ENCODE data around the gene CHAD.

Gene CHAD

DNA sequence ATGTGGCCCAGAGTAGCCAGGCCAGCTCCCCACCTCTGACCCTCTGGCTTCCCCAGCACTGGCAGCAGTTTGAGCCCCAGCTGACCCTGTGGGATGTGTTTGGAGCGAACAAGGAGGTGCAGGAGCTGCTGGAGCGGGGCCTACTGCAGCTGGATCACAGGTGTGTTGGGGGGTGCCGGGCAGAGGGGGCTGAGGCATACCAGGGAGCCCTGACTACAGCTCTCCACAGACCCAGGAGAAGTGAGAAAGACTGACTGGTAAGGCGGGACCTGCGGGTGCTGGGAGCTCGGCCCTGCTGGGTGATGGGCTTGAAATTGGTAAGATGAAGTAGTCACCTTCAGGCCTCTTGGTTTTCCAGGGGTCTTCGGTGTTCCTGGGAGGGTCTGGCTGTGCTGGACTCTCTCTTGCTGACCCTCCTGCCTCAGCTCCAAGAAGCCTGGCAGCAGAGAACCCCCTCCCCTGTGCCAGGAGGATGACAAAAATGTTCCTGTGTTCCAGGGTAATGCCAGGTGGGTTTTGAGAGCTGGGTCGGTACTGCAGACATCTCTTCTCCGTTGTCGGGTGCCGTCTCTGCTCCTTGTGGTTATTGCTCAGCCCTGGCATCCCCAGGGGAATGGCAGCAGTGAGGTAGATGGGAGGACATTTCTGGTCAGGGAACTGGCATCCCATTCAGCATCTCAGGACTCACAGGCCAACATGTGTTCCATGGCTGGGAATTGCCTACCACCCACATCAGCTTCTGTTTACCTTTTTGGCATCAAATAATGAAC, 15.9 kb upstream of the CHAD start:
- H3K4me1 ChIP-seq (ENCODE audit: control insufficient read depth in 1 of 2, insufficient read depth in 2 of 2, low read length in 2 of 2) = peaks cover 1% of the 10 kb centered on the region in 2 experiments
- no CpG with 5 or more reads among the region's 11 CpGs for WGBS (ENCODE audit: extremely low coverage, insufficient coverage, insufficient read length)

DNA sequence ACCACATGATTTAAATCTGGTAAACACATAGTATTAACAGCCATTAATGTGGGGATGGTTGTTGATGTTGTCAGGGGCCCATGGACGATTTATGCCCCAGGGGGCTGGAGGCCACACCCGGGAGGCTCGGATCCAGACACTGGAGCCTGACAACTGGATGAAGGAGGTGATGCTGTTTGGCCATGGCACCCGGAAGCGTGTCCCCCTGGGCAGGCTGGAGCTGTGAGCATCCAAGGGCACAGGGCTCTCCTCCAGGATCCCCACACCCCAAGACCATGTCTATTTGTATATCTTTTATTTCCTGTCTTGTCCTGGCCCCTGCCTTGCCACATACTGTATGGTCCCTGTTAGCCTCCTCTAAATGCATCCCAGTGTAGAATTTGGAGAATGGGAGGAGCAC, 14.6 kb upstream of the CHAD start:
- Histone ChIP-seq H3K4me2 (ENCODE audit: low read length) (no peak overlapping the region), H4K12ac (ENCODE audit: low read depth, low read length) (no peak overlapping the region), H3K4me1 (ENCODE audit: control insufficient read depth in 1 of 2, insufficient read depth in 2 of 2, low read length in 2 of 2) (peaks cover 4% of the 10 kb centered on the region in 2 experiments), H3K9ac (ENCODE audit: low read length) (no peak overlapping the region), H3K23ac (ENCODE audit: low read length) (no peak overlapping the region), H2BK12ac (ENCODE audit: low read length) (no peak overlapping the region), H3K27ac (ENCODE audit: low read depth, low read length) (no peak overlapping the region), H3K36me3 (ENCODE audit: control insufficient read depth in 1 of 2, insufficient read depth in 2 of 2, low read length in 2 of 2) (peaks cover 21 to 23% of the 10 kb centered on the region in 2 experiments), H3K4me3 (ENCODE audit: low read depth, low read length) (no peak overlapping the region), H3K14ac (ENCODE audit: low read length) (no peak overlapping the region), H4K8ac (ENCODE audit: low read depth, low read length) (no peak overlapping the region), H2AFZ (ENCODE audit: insufficient read depth, low read length, poor library complexity) (no peak overlapping the region), H2BK5ac (ENCODE audit: low read depth, low read length, poor library complexity) (no peak overlapping the region), H3K27me3 (ENCODE audit: insufficient read depth, low read length) (no peaks in the 10 kb centered on the region), H2AK5ac (ENCODE audit: low read length) (no peak overlapping the region), H3K9me3 (ENCODE audit: insufficient read depth, low read depth, low read length) (no peaks in the 10 kb centered on the region), H3K79me2 (ENCODE audit: control insufficient read depth, insufficient read depth, low read length, poor library complexity) (peaks cover 4% of the 10 kb centered on the region), H2BK120ac (ENCODE audit: insufficient read depth, low read length, poor library complexity) (no peak overlapping the region), H3K18ac (ENCODE audit: low read length) (no peak overlapping the region), H3K79me1 (ENCODE audit: low read length) (peaks cover 1% of the 10 kb centered on the region), H4K91ac (ENCODE audit: low read depth, low read length) (no peak overlapping the region), H3K4ac (ENCODE audit: low read depth, low read length) (no peak overlapping the region)
- DNase-seq = no peak
- WGBS (ENCODE audit: extremely low coverage, insufficient coverage, insufficient read length) = no CpG with 5 or more reads among the region's 5 CpGs

More for the DNA sequence above, 15.9 kb upstream of the CHAD start:
- Histone ChIP-seq H3K9me3 (ENCODE audit: insufficient read depth, low read depth, low read length) (no peaks in the 10 kb centered on the region), H3K27me3 (ENCODE audit: insufficient read depth, low read length) (no peaks in the 10 kb centered on the region), H2BK12ac (ENCODE audit: low read length) (no peak overlapping the region), H4K12ac (ENCODE audit: low read depth, low read length) (no peak overlapping the region), H3K23ac (ENCODE audit: low read length) (no peak overlapping the region), H3K79me2 (ENCODE audit: control insufficient read depth, insufficient read depth, low read length, poor library complexity) (no peaks in the 10 kb centered on the region), H2BK120ac (ENCODE audit: insufficient read depth, low read length, poor library complexity) (no peak overlapping the region), H2AK5ac (ENCODE audit: low read length) (no peak overlapping the region), H3K9ac (ENCODE audit: low read length) (peak overlapping the region; percentile 30), H3K27ac (ENCODE audit: low read depth, low read length) (no peak overlapping the region), H3K4ac (ENCODE audit: low read depth, low read length) (no peak overlapping the region), H2BK5ac (ENCODE audit: low read depth, low read length, poor library complexity) (no peak overlapping the region), H4K91ac (ENCODE audit: low read depth, low read length) (no peak overlapping the region), H2AFZ (ENCODE audit: insufficient read depth, low read length, poor library complexity) (no peak overlapping the region), H3K14ac (ENCODE audit: low read length) (no peak overlapping the region), H3K4me2 (ENCODE audit: low read length) (no peak overlapping the region), H3K79me1 (ENCODE audit: low read length) (no peaks in the 10 kb centered on the region), H3K18ac (ENCODE audit: low read length) (no peak overlapping the region), H3K4me3 (ENCODE audit: low read depth, low read length) (peak overlapping the region; percentile 4), H4K8ac (ENCODE audit: low read depth, low read length) (no peak overlapping the region), H3K36me3 (ENCODE audit: control insufficient read depth in 1 of 2, insufficient read depth in 2 of 2, low read length in 2 of 2) (peaks cover 21 to 23% of the 10 kb centered on the region in 2 experiments)
- DNase-seq = no peak

DNA sequence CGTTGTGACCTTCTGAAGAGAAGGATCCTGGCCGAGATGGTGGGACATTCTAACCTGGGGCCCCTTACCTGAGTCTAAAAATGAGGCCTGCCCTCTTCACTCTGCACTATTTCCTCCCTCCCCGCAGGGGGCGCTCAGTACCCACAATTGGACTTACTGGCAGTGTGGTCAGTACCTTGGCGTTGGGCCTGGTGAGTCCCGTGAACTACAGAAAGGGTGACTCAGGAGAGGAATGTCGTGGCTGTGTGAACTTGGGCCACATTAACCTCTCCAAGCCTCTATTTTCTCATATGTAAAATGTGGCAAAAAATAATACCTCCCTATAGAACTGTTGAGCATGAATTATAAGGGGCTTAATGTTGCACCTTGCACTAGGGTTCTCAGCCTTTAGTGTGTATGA, 13.8 kb upstream of the CHAD start:
- WGBS (ENCODE audit: extremely low coverage, insufficient coverage, insufficient read length) = no CpG with 5 or more reads among the region's 7 CpGs
- H2AK5ac ChIP-seq (ENCODE audit: low read length) = no peak overlapping the region
- H2BK12ac ChIP-seq (ENCODE audit: low read length) = no peak overlapping the region
- no peak overlapping the region for H2BK5ac ChIP-seq (ENCODE audit: low read depth, low read length, poor library complexity)
- H3K79me2 ChIP-seq (ENCODE audit: control insufficient read depth, insufficient read depth, low read length, poor library complexity) = peaks cover 4% of the 10 kb centered on the region
- peak; percentile 93 to 98 for DNase-seq
- H3K4me1 ChIP-seq (ENCODE audit: control insufficient read depth in 1 of 2, insufficient read depth in 2 of 2, low read length in 2 of 2) = peaks cover 4 to 9% of the 10 kb centered on the region in 2 experiments
- no peak overlapping the region for H3K23ac ChIP-seq (ENCODE audit: low read length)
- no peaks in the 10 kb centered on the region for H3K9me3 ChIP-seq (ENCODE audit: insufficient read depth, low read depth, low read length)
- no peak overlapping the region for H3K14ac ChIP-seq (ENCODE audit: low read length)
- no peak overlapping the region for H4K8ac ChIP-seq (ENCODE audit: low read depth, low read length)
- no peak overlapping the region for H3K4me3 ChIP-seq (ENCODE audit: low read depth, low read length)
- H3K79me1 ChIP-seq (ENCODE audit: low read length) = peaks cover 1% of the 10 kb centered on the region
- peaks cover 21 to 23% of the 10 kb centered on the region in 2 experiments for H3K36me3 ChIP-seq (ENCODE audit: control insufficient read depth in 1 of 2, insufficient read depth in 2 of 2, low read length in 2 of 2)
- no peak overlapping the region for H3K4ac ChIP-seq (ENCODE audit: low read depth, low read length)
- H4K12ac ChIP-seq (ENCODE audit: low read depth, low read length) = no peak overlapping the region
- H2BK120ac ChIP-seq (ENCODE audit: insufficient read depth, low read length, poor library complexity) = no peak overlapping the region
- no peak overlapping the region for H3K9ac ChIP-seq (ENCODE audit: low read length)
- no peaks in the 10 kb centered on the region for H3K27me3 ChIP-seq (ENCODE audit: insufficient read depth, low read length)
- H3K4me2 ChIP-seq (ENCODE audit: low read length) = no peak overlapping the region
- H4K91ac ChIP-seq (ENCODE audit: low read depth, low read length) = no peak overlapping the region
- no peak overlapping the region for H3K27ac ChIP-seq (ENCODE audit: low read depth, low read length)
- H3K18ac ChIP-seq (ENCODE audit: low read length) = no peak overlapping the region
- H2AFZ ChIP-seq (ENCODE audit: insufficient read depth, low read length, poor library complexity) = no peak overlapping the region

DNA sequence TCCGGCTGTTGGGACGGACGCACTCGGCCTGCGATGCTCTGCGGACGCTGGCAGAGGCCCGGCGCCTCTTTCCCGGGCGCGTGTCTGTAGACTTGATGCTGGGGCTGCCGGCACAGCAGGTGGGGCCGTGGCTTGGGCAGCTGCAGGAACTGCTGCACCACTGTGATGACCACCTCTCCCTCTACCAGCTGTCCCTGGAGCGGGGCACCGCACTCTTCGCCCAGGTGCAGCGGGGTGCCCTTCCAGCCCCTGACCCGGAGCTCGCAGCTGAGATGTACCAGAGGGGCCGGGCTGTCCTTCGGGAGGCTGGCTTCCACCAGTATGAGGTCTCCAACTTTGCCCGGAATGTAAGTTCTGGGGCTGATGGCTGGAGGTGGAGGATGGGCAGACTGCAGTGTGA, 13.4 kb upstream of the CHAD start:
- H3K14ac ChIP-seq (ENCODE audit: low read length) = no peak overlapping the region
- no peaks in the 10 kb centered on the region for H3K27me3 ChIP-seq (ENCODE audit: insufficient read depth, low read length)
- no peaks in the 10 kb centered on the region for H3K9me3 ChIP-seq (ENCODE audit: insufficient read depth, low read depth, low read length)
- no peak overlapping the region for H3K4ac ChIP-seq (ENCODE audit: low read depth, low read length)
- H2BK12ac ChIP-seq (ENCODE audit: low read length) = no peak overlapping the region
- H2AK5ac ChIP-seq (ENCODE audit: low read length) = no peak overlapping the region
- peaks cover 4% of the 10 kb centered on the region for H3K79me2 ChIP-seq (ENCODE audit: control insufficient read depth, insufficient read depth, low read length, poor library complexity)
- no peak overlapping the region for H3K4me3 ChIP-seq (ENCODE audit: low read depth, low read length)
- no peak overlapping the region for H3K27ac ChIP-seq (ENCODE audit: low read depth, low read length)
- no peak overlapping the region for H2BK120ac ChIP-seq (ENCODE audit: insufficient read depth, low read length, poor library complexity)
- DNase-seq = no peak
- H3K9ac ChIP-seq (ENCODE audit: low read length) = no peak overlapping the region
- WGBS (ENCODE audit: extremely low coverage, insufficient coverage, insufficient read length) = no CpG with 5 or more reads among the region's 23 CpGs
- H3K18ac ChIP-seq (ENCODE audit: low read length) = no peak overlapping the region
- no peak overlapping the region for H3K23ac ChIP-seq (ENCODE audit: low read length)
- H4K12ac ChIP-seq (ENCODE audit: low read depth, low read length) = no peak overlapping the region
- H4K91ac ChIP-seq (ENCODE audit: low read depth, low read length) = no peak overlapping the region
- H3K4me2 ChIP-seq (ENCODE audit: low read length) = no peak overlapping the region
- H2AFZ ChIP-seq (ENCODE audit: insufficient read depth, low read length, poor library complexity) = no peak overlapping the region
- H3K4me1 ChIP-seq (ENCODE audit: control insufficient read depth in 1 of 2, insufficient read depth in 2 of 2, low read length in 2 of 2) = peaks cover 4 to 9% of the 10 kb centered on the region in 2 experiments
- H3K36me3 ChIP-seq (ENCODE audit: control insufficient read depth in 1 of 2, insufficient read depth in 2 of 2, low read length in 2 of 2) = peaks cover 21 to 23% of the 10 kb centered on the region in 2 experiments
- no peak overlapping the region for H2BK5ac ChIP-seq (ENCODE audit: low read depth, low read length, poor library complexity)
- no peak overlapping the region for H4K8ac ChIP-seq (ENCODE audit: low read depth, low read length)
- H3K79me1 ChIP-seq (ENCODE audit: low read length) = peaks cover 1% of the 10 kb centered on the region

Data from trophoblast cell (in vitro differentiated cells and primary cell).